Neural cell (in vitro differentiated cells): Measurements from ENCODE around the gene ASB18.

Experiments used
- EP300 ChIP-seq: fragments of 450-650 bp; conservative IDR thresholded peaks from 2 replicates; pipeline ENCODE4 v1.6.1; 2014; ENCODE audit warnings: antibody characterized with exemption, mild to moderate bottlenecking, moderate library complexity; ENCODE audit not compliant: poor library complexity, severe bottlenecking
- SMC3 ChIP-seq: fragments of 450-650 bp; conservative IDR thresholded peaks from 2 replicates; pipeline ENCODE4 v1.6.1; 2014; ENCODE audit warnings: antibody characterized with exemption, mild to moderate bottlenecking, moderate library complexity; ENCODE audit not compliant: poor library complexity
- TAF1 ChIP-seq: IDR thresholded peaks from 2 replicates; pipeline ENCODE4 v1.6.1; 2012; ENCODE audit warnings: low read depth
- TF ChIP-seq, protein P1 (sequence below): fragments of 450-650 bp; IDR thresholded peaks from 2 replicates; pipeline ENCODE4 v1.5.1; 2014; ENCODE audit warnings: antibody characterized with exemption, mild to moderate bottlenecking, moderate library complexity; ENCODE audit not compliant: poor library complexity, severe bottlenecking

DNA sequence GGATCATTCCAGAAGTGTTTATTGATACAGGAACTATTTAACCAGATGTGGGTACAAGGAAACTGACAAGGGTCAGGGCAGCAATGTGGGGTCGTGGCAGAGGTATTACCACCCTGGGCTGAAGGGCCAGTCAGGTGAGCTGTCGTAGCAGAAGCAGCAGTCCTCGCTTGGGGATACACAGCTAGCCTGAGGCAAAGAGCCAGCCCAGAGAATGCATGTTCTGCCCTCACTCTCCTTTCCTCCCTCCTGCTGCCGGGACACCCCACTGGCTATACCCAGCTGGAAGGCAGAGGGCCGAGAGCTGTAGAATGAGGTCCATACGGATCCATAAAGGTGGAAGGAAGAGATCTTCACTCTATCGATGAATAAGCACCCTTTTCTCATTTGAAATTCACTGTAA lies 63.8 kb downstream of the ASB18 start:
- TF ChIP-seq TAF1 (no peak), SMC3 (no peak), EP300 (no peak)
- TF ChIP-seq, protein P1, sequence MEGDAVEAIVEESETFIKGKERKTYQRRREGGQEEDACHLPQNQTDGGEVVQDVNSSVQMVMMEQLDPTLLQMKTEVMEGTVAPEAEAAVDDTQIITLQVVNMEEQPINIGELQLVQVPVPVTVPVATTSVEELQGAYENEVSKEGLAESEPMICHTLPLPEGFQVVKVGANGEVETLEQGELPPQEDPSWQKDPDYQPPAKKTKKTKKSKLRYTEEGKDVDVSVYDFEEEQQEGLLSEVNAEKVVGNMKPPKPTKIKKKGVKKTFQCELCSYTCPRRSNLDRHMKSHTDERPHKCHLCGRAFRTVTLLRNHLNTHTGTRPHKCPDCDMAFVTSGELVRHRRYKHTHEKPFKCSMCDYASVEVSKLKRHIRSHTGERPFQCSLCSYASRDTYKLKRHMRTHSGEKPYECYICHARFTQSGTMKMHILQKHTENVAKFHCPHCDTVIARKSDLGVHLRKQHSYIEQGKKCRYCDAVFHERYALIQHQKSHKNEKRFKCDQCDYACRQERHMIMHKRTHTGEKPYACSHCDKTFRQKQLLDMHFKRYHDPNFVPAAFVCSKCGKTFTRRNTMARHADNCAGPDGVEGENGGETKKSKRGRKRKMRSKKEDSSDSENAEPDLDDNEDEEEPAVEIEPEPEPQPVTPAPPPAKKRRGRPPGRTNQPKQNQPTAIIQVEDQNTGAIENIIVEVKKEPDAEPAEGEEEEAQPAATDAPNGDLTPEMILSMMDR, result no peak
